Caco-2 (cell line): ENCODE results near the gene GTF2H3. TPM values are rescaled to one million over a fixed set of nuclear protein-coding genes. Genes with fewer than 3 reads are reported as not detected.

ENCODE experiments used
- BruUV-seq: library from RNA; stranded (reverse); fragments of 400-500 nt; replicated peaks from 2 replicates; lab custom pipeline; 2021; lab: Mats Ljungman, UMichigan
- CTCF ChIA-PET: fragments of 300-600 bp; sonication (Branson Sonifier 250); formaldehyde crosslinking; loops from one replicate; lab custom pipeline; 2022; ENCODE audit warnings: antibody characterized with exemption; lab: Charles Lee
- POLR2A ChIA-PET: fragments of 300-600 bp; sonication (Branson Sonifier 250); formaldehyde crosslinking; loops from one replicate; lab custom pipeline; 2022; ENCODE audit warnings: antibody characterized with exemption; lab: Charles Lee
- DNase-seq, 2 experiments: peaks; one replicate each; pipeline versions ENCODE4 v3.0.0 to v3.0.0-alpha.2; 2020 to 2022
- H3K27me3 ChIP-seq: replicated peaks from 2 replicates; pipeline ENCODE4 v1.6.0; 2011; ENCODE audit warnings: low read length; ENCODE audit not compliant: control insufficient read depth, insufficient read depth
- H3K36me3 ChIP-seq: 2 replicates; pipeline ENCODE4 v1.5.1; 2011; ENCODE audit warnings: low read length; ENCODE audit not compliant: control insufficient read depth, insufficient read depth
- H3K4me1 ChIP-seq: fragments of 250-450 bp; sonication (Bioruptor Pico); 2 replicates; pipeline ENCODE4 v1.5.1; 2020; ENCODE audit warnings: mild to moderate bottlenecking
- H3K4me3 ChIP-seq: 2 replicates; pipeline ENCODE4 v1.5.1; 2011; ENCODE audit warnings: low read depth, mild to moderate bottlenecking, control low read depth, low read length
- H3K9me3 ChIP-seq: fragments of 250-450 bp; sonication (Bioruptor Pico); 2 replicates; pipeline ENCODE4 v1.5.1; 2020; ENCODE audit warnings: mild to moderate bottlenecking, moderate library complexity
- H3K27ac Mint-ChIP-seq: one replicate; pipeline ENCODE4 v1.8.0; 2022; ENCODE audit warnings: mixed read lengths; ENCODE audit not compliant: unreplicated experiment
- H3K27me3 Mint-ChIP-seq: one replicate; pipeline ENCODE4 v1.8.0; 2022; ENCODE audit warnings: mixed read lengths; ENCODE audit not compliant: insufficient read depth, unreplicated experiment
- H3K36me3 Mint-ChIP-seq: one replicate; pipeline ENCODE4 v1.8.0; 2022; ENCODE audit warnings: mild to moderate bottlenecking, mixed read lengths; ENCODE audit not compliant: insufficient read depth, unreplicated experiment
- H3K4me1 Mint-ChIP-seq: one replicate; pipeline ENCODE4 v1.8.0; 2022; ENCODE audit warnings: low read depth, mixed read lengths; ENCODE audit not compliant: unreplicated experiment
- H3K4me3 Mint-ChIP-seq: one replicate; pipeline ENCODE4 v1.8.0; 2022; ENCODE audit warnings: mild to moderate bottlenecking, moderate library complexity, mixed read lengths; ENCODE audit not compliant: unreplicated experiment
- H3K9me3 Mint-ChIP-seq: one replicate; pipeline ENCODE4 v1.8.0; 2022; ENCODE audit warnings: mixed read lengths; ENCODE audit not compliant: unreplicated experiment
- CTCF ChIP-seq, 2 experiments: fragments of 200-600 bp in 1 of 2; IDR thresholded peaks; 1 replicate in 1 of 2; 2 replicates in 1 of 2; pipeline versions ENCODE4 v1.5.1 to v1.8.0; 2011 to 2022; ENCODE audit warnings: antibody characterized with exemption in 1 of 2, control low read depth in 1 of 2, inconsistent platforms in 1 of 2, low read depth in 1 of 2, low read length in 1 of 2, mild to moderate bottlenecking in 1 of 2, moderate library complexity in 1 of 2; ENCODE audit not compliant: insufficient read depth in 1 of 2, severe bottlenecking in 1 of 2, unreplicated experiment in 1 of 2
- intact Hi-C: fragments of 100-400 bp; cut with micrococcal nuclease; formaldehyde crosslinking; loops from one replicate; pipeline ENCODE4 v1.10.0; 2022; ENCODE audit not compliant: unreplicated experiment
- total RNA-seq: library from RNA; stranded (reverse); gene quantifications from 2 replicates; pipeline ENCODE4 v1.2.3, GENCODE V29; 2022

Gene GTF2H3
- total RNA-seq, 1 experiment from 2014 or later: 44.8 TPM

GRCh38 chr12:123670882-123671728 lies 37.5 kb downstream of the GTF2H3 start, which contains the start of gene TCTN2:
TCTN2 (plus strand) TSS chr12:123671113; CDS start chr12:123671241, 128 bp downstream.
- H3K9me3 ChIP-seq: no peaks in the 10 kb centered on the region
- H3K4me3 ChIP-seq: peak within 1 kb of the TSS; percentile 92
- ChIA-PET POLR2A (no interaction called here), CTCF (interaction anchor here (0.6 kb wide), 1 partner anchor 118 kb away, joined by 5 read pairs; no protein-coding TSS in a partner anchor)
- H3K4me1 Mint-ChIP-seq: peaks cover 8% of the 10 kb centered on the region
- DNase-seq: peak; percentile 94 to 95
- no peaks in the 10 kb centered on the region for H3K36me3 ChIP-seq
- TSS peak; percentile 50 for BruUV-seq
- peaks cover 6% of the 10 kb centered on the region for H3K36me3 Mint-ChIP-seq
- H3K27me3 Mint-ChIP-seq: no peaks in the 10 kb centered on the region
- intact Hi-C loops: loop anchor here (5.0 kb wide), 1 partner anchor 39 kb away; the partner anchor contains the start of genes EIF2B1 and GTF2H3
- TF ChIP-seq CTCF (IDR thresholded peaks at IDR 0.05; ENCODE audit: insufficient read depth in 1 of 2, low read depth in 1 of 2, low read length in 1 of 2, severe bottlenecking in 1 of 2, unreplicated experiment in 1 of 2): no peak
- peak within 1 kb of the TSS; percentile 80 for H3K4me3 Mint-ChIP-seq
- no peaks in the 10 kb centered on the region for H3K4me1 ChIP-seq
- no peaks in the 10 kb centered on the region for H3K9me3 Mint-ChIP-seq
- H3K27ac Mint-ChIP-seq: peak within 1 kb of the TSS; percentile 57
- no peaks in the 10 kb centered on the region for H3K27me3 ChIP-seq

GRCh38 chr12:123671876-123672275 lies 38.2 kb downstream of the GTF2H3 start:
- no peak for TF ChIP-seq CTCF (IDR thresholded peaks at IDR 0.05; ENCODE audit: insufficient read depth in 1 of 2, low read depth in 1 of 2, low read length in 1 of 2, severe bottlenecking in 1 of 2, unreplicated experiment in 1 of 2)
- intact Hi-C loops: loop anchor here (5.0 kb wide), 1 partner anchor 40 kb away; the partner anchor contains the start of genes EIF2B1 and GTF2H3
- ChIA-PET CTCF (no interaction called here), POLR2A (no interaction called here)
- H3K9me3 Mint-ChIP-seq: no peaks in the 10 kb centered on the region
- Histone ChIP-seq H3K4me3 (peak overlapping the region; percentile 92), H3K4me1 (no peaks in the 10 kb centered on the region), H3K36me3 (no peaks in the 10 kb centered on the region), H3K9me3 (no peaks in the 10 kb centered on the region), H3K27me3 (no peaks in the 10 kb centered on the region)
- peaks cover 6% of the 10 kb centered on the region for H3K36me3 Mint-ChIP-seq
- peaks cover 8% of the 10 kb centered on the region for H3K4me1 Mint-ChIP-seq
- no peaks in the 10 kb centered on the region for H3K27me3 Mint-ChIP-seq
- peak overlapping the region; percentile 80 for H3K4me3 Mint-ChIP-seq
- no peak overlapping the region for H3K27ac Mint-ChIP-seq
- no peak for DNase-seq
- no TSS peak for BruUV-seq

- H3K9me3 Mint-ChIP-seq: no peaks in the 10 kb centered on the region
- TF ChIP-seq CTCF (IDR thresholded peaks at IDR 0.05; ENCODE audit: insufficient read depth in 1 of 2, low read depth in 1 of 2, low read length in 1 of 2, severe bottlenecking in 1 of 2, unreplicated experiment in 1 of 2): no peak
- no peak for DNase-seq
- intact Hi-C loops: no loop called here
- Histone ChIP-seq H3K36me3 (no peaks in the 10 kb centered on the region), H3K4me3 (no peak overlapping the region), H3K4me1 (no peaks in the 10 kb centered on the region), H3K9me3 (no peaks in the 10 kb centered on the region), H3K27me3 (no peaks in the 10 kb centered on the region)
- H3K4me1 Mint-ChIP-seq: peaks cover 8% of the 10 kb centered on the region
- H3K27me3 Mint-ChIP-seq: no peaks in the 10 kb centered on the region
- H3K36me3 Mint-ChIP-seq: peaks cover 6% of the 10 kb centered on the region
- ChIA-PET CTCF (no interaction called here), POLR2A (no interaction called here)
- H3K27ac Mint-ChIP-seq: no peak overlapping the region
- no TSS peak for BruUV-seq
- H3K4me3 Mint-ChIP-seq: no peak overlapping the region
Observed at GRCh38 chr12:123675436-123675835, 41.8 kb downstream of the GTF2H3 start.
